Naive B cell (primary cell): ENCODE measurements around the gene KDM4C. TPM values are rescaled to one million over a fixed set of nuclear protein-coding genes. Genes with fewer than 3 reads are reported as not detected.
A peak's percentile ranks its signal among the peaks of the same experiment; 100 is the strongest.

ENCODE experiments used
- ATAC-seq, 2 donors: fragments of 150-1000 bp; cut with Tn5 transposase; 2 replicates each; pipeline ENCODE4 v1.10.0; 2021; ENCODE audit warnings: low read depth in 2 of 2, mild to moderate bottlenecking in 2 of 2, moderate library complexity in 2 of 2
- DNase-seq: peaks from one replicate; pipeline ENCODE4 v3.0.0; 2022
- H3K27ac Mint-ChIP-seq, 6 donors: one replicate each; pipeline ENCODE4 v1.8.0; 2020 to 2022; ENCODE audit warnings: mild to moderate bottlenecking in 6 of 6, mixed read lengths in 6 of 6, moderate library complexity in 5 of 6, inconsistent platforms in 2 of 6
- H3K27me3 Mint-ChIP-seq, 3 donors: one replicate each; pipeline ENCODE4 v1.8.0; 2021 to 2022; ENCODE audit warnings: mixed read lengths in 3 of 3, mild to moderate bottlenecking in 1 of 3
- H3K36me3 Mint-ChIP-seq, 2 donors: one replicate each; pipeline ENCODE4 v1.8.0; 2020 to 2022; ENCODE audit warnings: mixed read lengths in 2 of 2, inconsistent platforms in 1 of 2, mild to moderate bottlenecking in 1 of 2
- H3K4me1 Mint-ChIP-seq, 3 donors: one replicate each; pipeline ENCODE4 v1.8.0; 2020 to 2022; ENCODE audit warnings: mixed read lengths in 3 of 3, inconsistent platforms in 1 of 3, mild to moderate bottlenecking in 1 of 3, moderate library complexity in 1 of 3
- H3K4me3 Mint-ChIP-seq, 8 donors: one replicate each; pipeline ENCODE4 v1.8.0; 2020 to 2022; ENCODE audit warnings: mild to moderate bottlenecking in 8 of 8, mixed read lengths in 8 of 8, moderate library complexity in 8 of 8, inconsistent platforms in 2 of 8
- H3K9me3 Mint-ChIP-seq, 7 donors: one replicate each; pipeline ENCODE4 v1.8.0; 2020 to 2022; ENCODE audit warnings: mixed read lengths in 7 of 7, mild to moderate bottlenecking in 5 of 7, inconsistent platforms in 2 of 7, moderate library complexity in 1 of 7
- polyA plus RNA-seq, 6 donors: library from polyadenylated mRNA; unstranded; fragments of 300-500 nt; fragmentation: Illumina TruSeq; gene quantifications; one replicate each; pipeline ENCODE4 v1.2.3, GENCODE V29; 2021; ENCODE audit warnings: low read depth in 6 of 6

The KDM4C gene
- polyA plus RNA-seq, 6 donors from 2014 or later: 54.5 to 83.5 (median 68.2) TPM

GRCh38 chr9:6924149-6924548, 166.4 kb downstream of the KDM4C start:
- no peak overlapping the region for H3K4me3 Mint-ChIP-seq
- ATAC-seq (no peak), DNase-seq (no peak)
- H3K27me3 Mint-ChIP-seq: no peaks in the 10 kb centered on the region
- peaks cover 5 to 33% of the 10 kb centered on the region in 2 donors for H3K36me3 Mint-ChIP-seq
- H3K9me3 Mint-ChIP-seq: no peaks in the 10 kb centered on the region
- H3K4me1 Mint-ChIP-seq: peaks cover 52 to 68% (median 57%) of the 10 kb centered on the region in 3 donors
- H3K27ac Mint-ChIP-seq: peak overlapping the region in 2 of 6 donors; percentile 27 to 75

GRCh38 chr9:6924988-6925563, 167.3 kb downstream of the KDM4C start:
- peaks cover 46 to 66% (median 55%) of the 10 kb centered on the region in 3 donors for H3K4me1 Mint-ChIP-seq
- H3K9me3 Mint-ChIP-seq: no peaks in the 10 kb centered on the region
- DNase-seq (no peak), ATAC-seq (no peak)
- H3K36me3 Mint-ChIP-seq: peaks cover 5 to 33% of the 10 kb centered on the region in 2 donors
- H3K27me3 Mint-ChIP-seq: no peaks in the 10 kb centered on the region
- H3K27ac Mint-ChIP-seq: peak overlapping the region in 4 of 6 donors; percentile 7 to 84 (median 30)
- H3K4me3 Mint-ChIP-seq: no peak overlapping the region

- Mint-ChIP-seq H3K27ac (peak overlapping the region in 4 of 6 donors; percentile 24 to 84 (median 42)), H3K36me3 (peaks cover 6 to 33% of the 10 kb centered on the region in 2 donors), H3K4me3 (peak overlapping the region in 1 of 8 donors; percentile 13), H3K4me1 (peaks cover 40 to 61% (median 50%) of the 10 kb centered on the region in 3 donors), H3K9me3 (no peaks in the 10 kb centered on the region), H3K27me3 (no peaks in the 10 kb centered on the region)
- no peak for ATAC-seq
- no peak for DNase-seq
These were observed 168.1 kb downstream of the KDM4C start for GRCh38 chr9:6925836-6926235.

GRCh38 chr9:6926436-6926835, 168.7 kb downstream of the KDM4C start:
- Mint-ChIP-seq H3K4me1 (peaks cover 37 to 59% (median 47%) of the 10 kb centered on the region in 3 donors), H3K9me3 (no peaks in the 10 kb centered on the region), H3K4me3 (no peak overlapping the region), H3K27ac (peak overlapping the region in 1 of 6 donors; percentile 71), H3K27me3 (no peaks in the 10 kb centered on the region), H3K36me3 (peaks cover 9 to 28% of the 10 kb centered on the region in 2 donors)
- DNase-seq (no peak), ATAC-seq (no peak)

- peaks cover 45 to 66% (median 54%) of the 10 kb centered on the region in 3 donors for H3K4me1 Mint-ChIP-seq
- ATAC-seq: no peak
These were observed 170.1 kb downstream of the KDM4C start for GRCh38 chr9:6927838-6928237.

GRCh38 chr9:6928863-6929262, 171.1 kb downstream of the KDM4C start:
- peak overlapping the region in 4 of 6 donors; percentile 16 to 85 (median 42) for H3K27ac Mint-ChIP-seq
- no peak overlapping the region for H3K4me3 Mint-ChIP-seq
- peaks cover 51 to 68% (median 55%) of the 10 kb centered on the region in 3 donors for H3K4me1 Mint-ChIP-seq
- no peak for DNase-seq
- H3K36me3 Mint-ChIP-seq: peaks cover 8 to 21% of the 10 kb centered on the region in 2 donors
- H3K9me3 Mint-ChIP-seq: peaks cover 0 to 4% (median 0%) of the 10 kb centered on the region in 7 donors
- no peaks in the 10 kb centered on the region for H3K27me3 Mint-ChIP-seq
- no peak for ATAC-seq

More at GRCh38 chr9:6927838-6928237, 170.1 kb downstream of the KDM4C start:
- Mint-ChIP-seq H3K36me3 (peaks cover 9 to 21% of the 10 kb centered on the region in 2 donors), H3K27me3 (no peaks in the 10 kb centered on the region), H3K4me3 (no peak overlapping the region), H3K27ac (peak overlapping the region in 3 of 6 donors; percentile 32 to 88 (median 50)), H3K9me3 (no peaks in the 10 kb centered on the region)
- no peak for DNase-seq

- Mint-ChIP-seq H3K4me3 (peak overlapping the region in 1 of 8 donors; percentile 26), H3K4me1 (peaks cover 51 to 63% (median 51%) of the 10 kb centered on the region in 3 donors), H3K27me3 (no peaks in the 10 kb centered on the region), H3K36me3 (peaks cover 8 to 16% of the 10 kb centered on the region in 2 donors), H3K27ac (peak overlapping the region in 4 of 6 donors; percentile 16 to 31 (median 20)), H3K9me3 (peaks cover 0 to 4% (median 0%) of the 10 kb centered on the region in 7 donors)
- DNase-seq: no peak
- ATAC-seq: no peak
These were observed 171.9 kb downstream of the KDM4C start for GRCh38 chr9:6929441-6930215.

- no peak for ATAC-seq
- Mint-ChIP-seq H3K4me3 (no peak overlapping the region), H3K4me1 (peaks cover 44 to 54% (median 52%) of the 10 kb centered on the region in 3 donors), H3K36me3 (peaks cover 8% of the 10 kb centered on the region in 2 donors), H3K9me3 (peaks cover 0 to 4% (median 0%) of the 10 kb centered on the region in 7 donors), H3K27me3 (no peaks in the 10 kb centered on the region), H3K27ac (peak overlapping the region in 1 of 6 donors; percentile 36)
- no peak for DNase-seq
These were observed 173.1 kb downstream of the KDM4C start for GRCh38 chr9:6930827-6931226.

- peak overlapping the region; percentile 20 to 91 (median 61) for H3K27ac Mint-ChIP-seq
- H3K4me3 Mint-ChIP-seq: peak overlapping the region in 6 of 8 donors; percentile 17 to 72 (median 53)
- ATAC-seq: peak in 1 of 2 donors; percentile 43
- DNase-seq: no peak
- peaks cover 8% of the 10 kb centered on the region in 2 donors for H3K36me3 Mint-ChIP-seq
- H3K4me1 Mint-ChIP-seq: peaks cover 49 to 61% (median 59%) of the 10 kb centered on the region in 3 donors
- peaks cover 0 to 4% (median 0%) of the 10 kb centered on the region in 7 donors for H3K9me3 Mint-ChIP-seq
- no peaks in the 10 kb centered on the region for H3K27me3 Mint-ChIP-seq
These were observed 174.1 kb downstream of the KDM4C start for GRCh38 chr9:6931913-6932312.

- no peak for ATAC-seq
- H3K27me3 Mint-ChIP-seq: no peaks in the 10 kb centered on the region
- peaks cover 0 to 17% of the 10 kb centered on the region in 2 donors for H3K36me3 Mint-ChIP-seq
- no peak overlapping the region for H3K4me3 Mint-ChIP-seq
- no peak overlapping the region for H3K27ac Mint-ChIP-seq
- DNase-seq: no peak
- H3K4me1 Mint-ChIP-seq: peaks cover 32 to 51% (median 50%) of the 10 kb centered on the region in 3 donors
- H3K9me3 Mint-ChIP-seq: peaks cover 0 to 4% (median 0%) of the 10 kb centered on the region in 7 donors
These were observed 178.3 kb downstream of the KDM4C start for GRCh38 chr9:6936103-6936502.

GRCh38 chr9:6937209-6937608, 179.4 kb downstream of the KDM4C start:
- peaks cover 34 to 53% (median 49%) of the 10 kb centered on the region in 3 donors for H3K4me1 Mint-ChIP-seq
- no peaks in the 10 kb centered on the region for H3K27me3 Mint-ChIP-seq
- peak overlapping the region in 2 of 8 donors; percentile 26 to 42 for H3K4me3 Mint-ChIP-seq
- H3K27ac Mint-ChIP-seq: peak overlapping the region in 1 of 6 donors; percentile 18
- H3K36me3 Mint-ChIP-seq: peaks cover 6 to 22% of the 10 kb centered on the region in 2 donors
- DNase-seq (no peak), ATAC-seq (no peak)
- H3K9me3 Mint-ChIP-seq: peaks cover 0 to 4% (median 0%) of the 10 kb centered on the region in 7 donors

GRCh38 chr9:6938447-6938846, 180.7 kb downstream of the KDM4C start:
- H3K4me3 Mint-ChIP-seq: no peak overlapping the region
- peaks cover 6 to 21% of the 10 kb centered on the region in 2 donors for H3K36me3 Mint-ChIP-seq
- H3K4me1 Mint-ChIP-seq: peaks cover 29 to 45% (median 44%) of the 10 kb centered on the region in 3 donors
- no peak for DNase-seq
- H3K27ac Mint-ChIP-seq: no peak overlapping the region
- no peak for ATAC-seq
- peaks cover 0 to 3% (median 0%) of the 10 kb centered on the region in 7 donors for H3K9me3 Mint-ChIP-seq
- no peaks in the 10 kb centered on the region for H3K27me3 Mint-ChIP-seq

- no peaks in the 10 kb centered on the region for H3K27me3 Mint-ChIP-seq
- H3K27ac Mint-ChIP-seq: peak overlapping the region in 1 of 6 donors; percentile 47
- no peak for DNase-seq
- H3K36me3 Mint-ChIP-seq: peaks cover 6 to 22% of the 10 kb centered on the region in 2 donors
- H3K4me3 Mint-ChIP-seq: no peak overlapping the region
- ATAC-seq: no peak
- H3K4me1 Mint-ChIP-seq: peaks cover 27 to 48% (median 43%) of the 10 kb centered on the region in 3 donors
- H3K9me3 Mint-ChIP-seq: no peaks in the 10 kb centered on the region
These were observed 181.1 kb downstream of the KDM4C start for GRCh38 chr9:6938873-6939272.
